NT2/D1 (cell line): ENCODE measurements around the gene TMBIM6.
"Not testable (repeated sequence)": the region's sequence is repeated elsewhere in the genome, so short reads cannot be mapped to it uniquely, and the experiment has no call there.

Experiments
- DNase-seq: peaks from one replicate; pipeline ENCODE4 v3.0.0-alpha.2; 2011; ENCODE audit warnings: low read depth, low spot score
- H3K27me3 ChIP-seq: 2 replicates; pipeline ENCODE4 v1.6.0; 2011; ENCODE audit warnings: mild to moderate bottlenecking; ENCODE audit not compliant: insufficient read length, insufficient read depth
- H3K36me3 ChIP-seq: 2 replicates; pipeline ENCODE4 v1.6.1; 2011; ENCODE audit warnings: mild to moderate bottlenecking, low read length, mixed read lengths; ENCODE audit not compliant: insufficient read depth, insufficient read length
- H3K4me1 ChIP-seq: 2 replicates; pipeline ENCODE4 v1.5.1; 2011; ENCODE audit not compliant: insufficient read depth, insufficient read length
- H3K4me3 ChIP-seq: 2 replicates; pipeline ENCODE4 v1.5.1; 2011; ENCODE audit warnings: low read depth; ENCODE audit not compliant: insufficient read length
- H3K9ac ChIP-seq: 2 replicates; pipeline ENCODE4 v1.6.0; 2011; ENCODE audit warnings: low read depth; ENCODE audit not compliant: insufficient read length
- H3K9me3 ChIP-seq: 2 replicates; pipeline ENCODE4 v1.5.1; 2011; ENCODE audit warnings: mild to moderate bottlenecking, low read length; ENCODE audit not compliant: insufficient read depth
- SUZ12 ChIP-seq: IDR thresholded peaks from 2 replicates; pipeline ENCODE4 v1.6.1; 2011; ENCODE audit not compliant: insufficient read length, insufficient read depth; ENCODE audit errors: extremely low read depth
- YY1 ChIP-seq: IDR thresholded peaks from 2 replicates; pipeline ENCODE4 v1.6.1; 2011; ENCODE audit not compliant: insufficient read length, insufficient read depth
- ZNF274 ChIP-seq: IDR thresholded peaks from 2 replicates; pipeline ENCODE4 v1.6.1; 2011; ENCODE audit warnings: mild to moderate bottlenecking, low read depth, low read length

Gene TMBIM6

DNA sequence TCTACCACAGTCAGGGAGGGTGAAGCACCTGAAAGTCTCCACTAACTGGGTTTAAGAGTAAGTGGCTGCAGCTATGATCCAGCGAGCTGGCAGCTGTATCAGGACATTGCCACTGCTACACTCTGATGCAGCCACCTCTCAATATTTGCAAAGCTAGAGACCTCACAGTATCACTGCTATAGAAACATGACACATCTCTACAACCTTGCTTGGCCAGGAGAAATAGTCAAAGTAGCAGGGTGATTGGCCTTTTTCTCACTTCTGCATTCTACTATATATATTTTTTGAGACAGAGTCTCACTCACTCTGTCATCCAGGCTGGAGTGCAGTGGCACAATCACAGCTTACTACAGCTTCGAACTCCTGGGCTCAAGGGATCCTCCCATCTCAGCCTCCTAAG lies 24.8 kb upstream of the TMBIM6 start:
- H3K4me3 ChIP-seq, result no peak overlapping the region
- H3K9me3 ChIP-seq, result no peaks in the 10 kb centered on the region
- TF ChIP-seq ZNF274 (no peak), SUZ12 (no peak), YY1 (no peak)
- H3K36me3 ChIP-seq, result no peaks in the 10 kb centered on the region
- no peaks in the 10 kb centered on the region for H3K27me3 ChIP-seq
- H3K4me1 ChIP-seq, result no peaks in the 10 kb centered on the region
- no peak for DNase-seq
- H3K9ac ChIP-seq, result no peak overlapping the region

DNA sequence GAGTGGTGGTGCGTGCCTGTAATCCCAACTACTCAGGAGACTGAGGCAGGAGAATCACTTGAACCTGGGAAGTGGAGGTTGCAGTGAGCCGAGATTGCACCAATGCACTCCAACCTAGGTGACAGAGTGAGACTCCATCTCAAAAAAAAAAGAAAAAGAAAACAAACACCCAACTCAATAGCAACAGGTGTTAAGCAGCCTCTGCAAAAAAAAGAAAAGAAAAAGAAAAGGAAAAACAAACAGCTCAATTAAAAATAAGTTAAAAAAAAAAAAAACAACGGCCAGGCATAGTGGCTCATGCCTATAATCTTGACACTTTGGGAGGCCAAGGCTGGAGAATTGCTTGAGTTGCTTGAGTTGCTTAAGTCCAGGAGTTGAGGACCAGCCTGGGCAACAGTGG lies 23.6 kb upstream of the TMBIM6 start:
- DNase-seq, H3K4me1 ChIP-seq, H3K4me3 ChIP-seq, H3K9ac ChIP-seq, H3K27me3 ChIP-seq, H3K9me3 ChIP-seq, H3K36me3 ChIP-seq: not testable (repeated sequence)

DNA sequence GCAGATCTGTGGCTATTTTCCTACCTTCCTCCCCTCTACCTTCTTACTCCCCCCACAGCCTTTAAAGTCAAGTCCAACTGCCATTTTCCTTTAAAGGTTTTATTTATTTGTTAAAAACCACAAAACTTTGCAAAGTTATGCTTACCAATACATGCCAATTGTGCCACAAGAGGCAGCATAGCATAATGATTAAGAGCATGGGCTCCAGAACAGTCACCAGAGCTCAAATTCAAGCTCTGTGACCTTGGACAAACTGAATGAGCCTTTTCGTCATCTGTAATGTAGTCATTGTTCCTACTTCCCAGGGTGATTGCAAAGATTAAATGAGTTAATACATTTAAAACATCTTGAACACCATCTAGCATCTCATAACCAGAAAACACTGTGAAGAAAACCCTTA lies 21.1 kb upstream of the TMBIM6 start:
- no peak for DNase-seq
- no peaks in the 10 kb centered on the region for H3K27me3 ChIP-seq
- H3K9me3 ChIP-seq, result no peaks in the 10 kb centered on the region
- H3K4me1 ChIP-seq, result no peaks in the 10 kb centered on the region
- H3K4me3 ChIP-seq, result no peak overlapping the region
- H3K9ac ChIP-seq, result no peak overlapping the region
- TF ChIP-seq ZNF274 (no peak), YY1 (no peak), SUZ12 (no peak)
- H3K36me3 ChIP-seq, result no peaks in the 10 kb centered on the region

DNA sequence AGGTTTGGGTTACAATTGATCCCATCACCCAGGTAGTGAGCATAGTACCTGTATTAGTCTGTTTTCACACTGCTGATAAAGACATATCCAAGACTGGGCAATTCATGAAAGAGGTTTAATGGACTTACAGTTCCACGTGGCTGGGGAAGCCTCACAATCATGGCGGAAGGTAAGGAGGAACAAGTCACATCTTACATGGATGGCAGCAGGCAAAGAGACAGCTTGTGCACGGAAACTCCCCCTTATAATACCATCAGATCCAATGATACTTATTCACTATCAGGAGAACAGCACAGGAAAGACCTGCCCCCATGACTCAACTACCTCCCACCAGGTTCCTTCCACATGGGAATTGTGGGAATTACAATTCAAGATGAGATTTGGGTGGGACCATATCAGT lies 20.0 kb upstream of the TMBIM6 start:
- not testable (repeated sequence) for DNase-seq

DNA sequence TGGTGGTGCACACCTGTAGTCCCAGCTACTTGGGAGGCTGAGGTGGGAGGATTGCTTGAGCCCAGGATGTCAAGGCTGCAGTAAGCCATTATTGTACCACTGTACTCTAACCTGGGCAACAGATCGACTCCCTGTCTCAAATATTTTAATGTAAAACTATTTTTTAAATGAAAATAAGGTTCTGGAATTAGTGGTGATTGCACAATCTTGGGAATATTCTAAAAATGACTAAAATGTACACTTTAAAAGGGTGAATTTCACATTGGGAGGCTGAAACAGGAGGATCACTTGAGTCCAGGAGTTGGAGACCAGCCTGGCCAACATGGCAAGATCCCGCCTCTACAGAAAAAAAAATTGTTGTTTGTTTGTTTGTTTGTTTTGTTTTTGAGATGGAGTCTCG lies 12.9 kb upstream of the TMBIM6 start:
- Histone ChIP-seq H3K4me1 (no peaks in the 10 kb centered on the region), H3K27me3 (no peaks in the 10 kb centered on the region), H3K9me3 (no peaks in the 10 kb centered on the region), H3K36me3 (no peaks in the 10 kb centered on the region), H3K9ac (no peak overlapping the region), H3K4me3 (no peak overlapping the region)
- DNase-seq, result no peak
- no peak for TF ChIP-seq SUZ12
- no peak for TF ChIP-seq YY1
- no peak for TF ChIP-seq ZNF274

More for the DNA sequence above, 20.0 kb upstream of the TMBIM6 start:
- H3K36me3 ChIP-seq, H3K4me3 ChIP-seq, H3K4me1 ChIP-seq, H3K9me3 ChIP-seq, H3K27me3 ChIP-seq, H3K9ac ChIP-seq: not testable (repeated sequence)

DNA sequence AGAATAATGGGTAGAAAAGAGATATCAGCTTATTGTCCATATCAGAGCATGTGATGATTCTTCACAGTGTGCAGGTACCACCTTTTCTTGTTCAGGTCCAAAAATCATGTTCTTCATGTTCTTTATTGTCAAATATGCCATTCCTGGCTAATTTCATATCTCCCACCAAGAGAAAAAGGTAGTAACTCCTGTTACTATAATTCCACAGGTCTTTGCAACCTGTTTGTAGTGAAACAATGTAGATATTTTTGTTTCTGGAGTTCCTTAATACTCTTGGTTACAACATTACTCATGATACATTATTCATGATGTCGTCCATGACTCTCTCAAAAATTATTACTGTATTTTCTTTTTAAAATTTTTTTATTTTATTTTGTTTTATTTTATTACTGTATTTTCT lies 11.3 kb upstream of the TMBIM6 start:
- no peak overlapping the region for H3K9ac ChIP-seq
- TF ChIP-seq SUZ12 (no peak), ZNF274 (no peak), YY1 (no peak)
- no peaks in the 10 kb centered on the region for H3K36me3 ChIP-seq
- no peak for DNase-seq
- H3K27me3 ChIP-seq, result no peaks in the 10 kb centered on the region
- peaks cover 9% of the 10 kb centered on the region; the same call in 1 of the 2 replicates for H3K9me3 ChIP-seq
- no peaks in the 10 kb centered on the region for H3K4me1 ChIP-seq
- no peak overlapping the region for H3K4me3 ChIP-seq

DNA sequence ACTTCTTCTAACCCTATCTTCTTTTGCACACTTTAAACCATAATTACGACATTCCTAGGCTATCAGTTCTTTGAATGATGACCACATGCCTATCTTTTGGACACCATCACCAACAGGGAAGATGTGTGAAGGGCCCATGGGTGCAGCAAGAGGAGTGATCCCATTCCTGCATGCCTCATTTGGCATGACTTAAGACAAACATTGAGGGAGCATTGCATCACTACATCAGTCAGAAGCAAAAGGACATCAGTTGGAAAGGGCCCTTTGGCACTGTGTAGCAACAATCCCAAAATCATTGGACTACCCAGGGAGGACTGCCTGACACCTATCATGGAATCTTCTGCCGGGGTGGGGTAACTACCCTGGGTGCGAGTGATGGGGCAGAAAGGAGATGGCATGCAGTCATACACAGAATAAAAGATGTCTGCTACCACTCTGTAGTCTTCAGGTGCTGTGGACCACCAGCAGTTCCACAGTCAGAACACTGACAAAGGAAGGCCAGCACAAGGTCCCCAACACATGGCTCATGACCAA lies 10.7 kb upstream of the TMBIM6 start:
- DNase-seq, result no peak
- Histone ChIP-seq H3K4me1 (no peaks in the 10 kb centered on the region), H3K9me3 (peaks cover 9% of the 10 kb centered on the region; the same call in 1 of the 2 replicates), H3K4me3 (no peak overlapping the region), H3K36me3 (no peaks in the 10 kb centered on the region), H3K27me3 (no peaks in the 10 kb centered on the region), H3K9ac (no peak overlapping the region)
- TF ChIP-seq ZNF274 (no peak), SUZ12 (no peak), YY1 (no peak)

DNA sequence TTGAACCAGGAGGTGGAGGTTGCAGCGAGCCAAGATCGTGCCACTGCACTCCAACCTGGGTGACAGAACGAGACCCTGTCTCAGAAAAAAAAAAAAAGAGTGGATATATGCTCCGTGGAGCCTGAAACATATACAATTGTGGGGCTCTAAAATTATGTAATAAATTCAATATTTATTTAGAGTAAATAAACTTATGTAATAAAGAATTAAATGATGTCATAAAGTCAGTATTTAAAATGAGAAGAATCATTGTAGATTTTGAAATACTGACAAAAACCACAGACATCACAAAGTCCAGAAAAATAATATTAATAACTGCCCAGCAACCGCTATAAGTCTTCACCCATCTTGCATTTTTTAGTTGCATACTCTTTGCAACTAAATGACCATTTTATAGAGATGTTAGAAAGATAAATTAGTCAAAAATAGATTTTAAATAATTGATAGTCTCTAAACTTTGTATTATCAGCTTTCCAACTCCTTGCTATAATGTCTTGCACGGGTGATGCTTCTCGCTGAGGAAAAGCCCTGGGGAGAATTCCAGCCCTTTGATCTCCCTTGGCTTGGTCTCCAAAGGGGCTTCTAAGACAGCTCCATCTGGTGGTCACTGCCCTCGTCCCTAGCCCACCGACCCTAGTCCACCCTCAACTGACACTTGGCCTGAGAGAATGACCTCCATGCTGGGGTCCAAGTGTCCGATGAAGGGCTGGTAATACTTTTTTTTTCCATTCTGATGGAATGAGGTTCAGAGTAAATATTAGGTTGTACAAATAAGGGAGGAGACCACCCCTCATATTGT lies 7.9 kb upstream of the TMBIM6 start:
- Histone ChIP-seq H3K4me3 (no peak overlapping the region), H3K9me3 (peaks cover 9% of the 10 kb centered on the region; the same call in 1 of the 2 replicates), H3K36me3 (no peaks in the 10 kb centered on the region), H3K4me1 (no peaks in the 10 kb centered on the region), H3K27me3 (no peaks in the 10 kb centered on the region), H3K9ac (no peak overlapping the region)
- TF ChIP-seq SUZ12, result no peak
- no peak for TF ChIP-seq YY1
- no peak for TF ChIP-seq ZNF274
- DNase-seq, result peak; percentile 27

DNA sequence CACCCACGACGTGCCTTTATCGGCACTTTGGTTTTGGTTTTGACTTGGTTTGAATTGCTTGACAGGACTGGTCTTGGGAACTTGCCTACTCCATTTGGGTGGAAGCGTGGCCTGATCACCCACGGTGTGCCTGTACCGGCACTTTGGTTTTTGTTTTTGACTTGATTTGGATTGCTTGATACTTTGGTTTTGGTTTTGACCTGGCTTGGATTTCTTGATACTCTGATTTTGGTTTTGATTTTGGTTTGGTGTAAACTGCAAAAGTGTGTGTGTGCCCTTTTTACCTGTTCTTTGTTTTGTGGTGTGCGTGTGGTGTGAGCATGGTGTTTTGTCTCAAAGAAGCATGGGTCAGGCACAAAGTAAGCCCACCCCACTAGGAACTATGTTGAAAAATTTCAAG lies 6.5 kb upstream of the TMBIM6 start:
- H3K27me3 ChIP-seq, H3K9me3 ChIP-seq, H3K4me3 ChIP-seq, H3K36me3 ChIP-seq, DNase-seq, H3K9ac ChIP-seq, H3K4me1 ChIP-seq: not testable (repeated sequence)

DNA sequence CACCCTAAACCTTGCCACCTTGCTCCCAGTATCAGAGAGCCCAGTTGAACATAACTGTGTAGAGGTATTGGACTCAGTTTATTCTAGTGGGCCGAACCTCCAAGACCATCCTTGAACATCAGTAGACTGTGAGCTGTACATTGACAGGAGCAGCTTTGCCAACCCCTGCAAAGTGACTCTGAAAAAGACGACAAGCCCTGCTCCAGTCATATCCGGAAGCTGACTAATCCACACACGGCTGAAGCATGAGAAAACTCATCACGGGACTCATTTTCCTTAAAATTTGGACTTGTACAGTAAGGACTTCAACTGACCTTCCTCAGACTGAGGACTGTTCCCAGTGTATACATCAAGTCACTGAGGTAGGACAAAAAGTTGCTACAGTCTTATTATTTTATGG lies 2.6 kb upstream of the TMBIM6 start:
- not testable (repeated sequence) for H3K27me3 ChIP-seq, H3K4me1 ChIP-seq, DNase-seq, H3K4me3 ChIP-seq, H3K9ac ChIP-seq, H3K9me3 ChIP-seq
- H3K36me3 ChIP-seq, result peaks cover 16% of the 10 kb centered on the region

DNA sequence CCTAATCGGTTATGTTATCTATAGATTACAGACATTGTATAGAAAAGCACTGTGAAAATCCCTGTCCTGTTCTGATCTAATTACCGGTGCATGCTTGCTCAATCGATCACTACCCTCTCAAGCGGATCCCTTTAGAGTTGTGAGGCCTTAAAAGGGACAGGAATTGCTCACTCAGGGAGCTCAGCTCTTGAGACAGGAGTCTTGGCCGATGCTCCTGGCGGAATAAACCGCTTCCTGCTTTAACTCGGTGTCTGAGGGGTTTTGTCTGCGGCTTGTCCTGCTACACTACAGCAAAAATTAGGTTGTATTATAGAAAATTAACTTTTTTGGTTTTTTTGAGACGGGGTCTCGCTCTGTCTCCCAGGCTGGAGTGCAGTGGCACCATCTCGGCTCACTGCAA lies 1.1 kb upstream of the TMBIM6 start:
- H3K36me3 ChIP-seq, result peaks cover 29% of the 10 kb centered on the region
- not testable (repeated sequence) for H3K4me3 ChIP-seq, H3K9ac ChIP-seq, DNase-seq, H3K9me3 ChIP-seq, H3K4me1 ChIP-seq, H3K27me3 ChIP-seq
